GM12878 (cell line): ENCODE results near the gene SKIL.

ENCODE experiments used
- ATF7 ChIP-seq: fragments of 450-650 bp; IDR thresholded peaks from 2 replicates; pipeline ENCODE4 v1.6.1; 2016; ENCODE audit warnings: low read depth, mild to moderate bottlenecking
- CEBPZ ChIP-seq: fragments of 150-350 bp; IDR thresholded peaks from 2 replicates; pipeline ENCODE4 v1.6.1; 2016; ENCODE audit warnings: low read depth, low read length
- CHD2 ChIP-seq: IDR thresholded peaks from 2 replicates; pipeline ENCODE4 v1.6.1; 2011; ENCODE audit warnings: low read depth, low read length, improper control_type of control experiment, borderline replicate concordance
- E4F1 ChIP-seq: fragments of 450-650 bp; IDR thresholded peaks from 2 replicates; pipeline ENCODE4 v1.6.1; 2018; ENCODE audit warnings: borderline replicate concordance, mild to moderate bottlenecking; ENCODE audit not compliant: partially characterized antibody
- ESRRA ChIP-seq: IDR thresholded peaks from 2 replicates; pipeline ENCODE4 v1.6.1; 2012; ENCODE audit warnings: mild to moderate bottlenecking, low read length, improper control_type of control experiment
- HDAC6 ChIP-seq: fragments of 200-600 bp; sonication (generic); IDR thresholded peaks from one replicate; pipeline ENCODE4 v1.8.0; 2017; ENCODE audit warnings: antibody characterized with exemption; ENCODE audit not compliant: unreplicated experiment
- JUND ChIP-seq: IDR thresholded peaks from 2 replicates; pipeline ENCODE4 v1.6.1; 2012; ENCODE audit warnings: low read depth, mild to moderate bottlenecking, low read length, improper control_type of control experiment, moderate library complexity
- NBN ChIP-seq: fragments of 450-650 bp; IDR thresholded peaks from 2 replicates; pipeline ENCODE4 v1.6.1; 2016
- POLR2A ChIP-seq: IDR thresholded peaks from 2 replicates; pipeline ENCODE4 v1.6.1; 2011; ENCODE audit warnings: low read depth, mild to moderate bottlenecking, low read length
- RFX5 ChIP-seq: IDR thresholded peaks from 2 replicates; pipeline ENCODE4 v1.6.1; 2011; ENCODE audit warnings: low read depth, low read length, improper control_type of control experiment

GRCh38 chr3:170372190-170372879, 14.8 kb downstream of the SKIL start:
- TF ChIP-seq ATF7, result no peak
- TF ChIP-seq E4F1, result no peak
- TF ChIP-seq NBN, result no peak
- TF ChIP-seq HDAC6, result no peak
- TF ChIP-seq ESRRA, result no peak
- no peak for TF ChIP-seq CEBPZ
- no peak for TF ChIP-seq CHD2
- no peak for TF ChIP-seq POLR2A
- TF ChIP-seq RFX5, result no peak
- TF ChIP-seq JUND, result no peak
